Loucy (cell line): ENCODE results near the gene CD300LD.

Experiments used
- CTCF ChIP-seq: fragments of 200-600 bp; sonication (generic); conservative IDR thresholded peaks from 2 replicates; pipeline ENCODE4 v1.5.1; 2014; ENCODE audit warnings: mild to moderate bottlenecking, antibody characterized with exemption, low read length
- EZH2phosphoT487 ChIP-seq: fragments of 200-600 bp; IDR thresholded peaks from 2 replicates; pipeline ENCODE4 v1.6.1; 2018; ENCODE audit warnings: antibody characterized with exemption, mild to moderate bottlenecking, moderate library complexity, borderline replicate concordance

GRCh38 chr17:74637265-74637664, 45.2 kb upstream of the CD300LD start:
- TF ChIP-seq CTCF: no peak
- no peak for TF ChIP-seq EZH2phosphoT487
